Measurements from ENCODE around the gene KRTAP4-8.
A peak's percentile ranks its signal among the peaks of the same experiment; 100 is the strongest.
"Not testable (repeated sequence)": the region's sequence is repeated elsewhere in the genome, so short reads cannot be mapped to it uniquely, and the experiment has no call there.

Gene KRTAP4-8

DNA sequence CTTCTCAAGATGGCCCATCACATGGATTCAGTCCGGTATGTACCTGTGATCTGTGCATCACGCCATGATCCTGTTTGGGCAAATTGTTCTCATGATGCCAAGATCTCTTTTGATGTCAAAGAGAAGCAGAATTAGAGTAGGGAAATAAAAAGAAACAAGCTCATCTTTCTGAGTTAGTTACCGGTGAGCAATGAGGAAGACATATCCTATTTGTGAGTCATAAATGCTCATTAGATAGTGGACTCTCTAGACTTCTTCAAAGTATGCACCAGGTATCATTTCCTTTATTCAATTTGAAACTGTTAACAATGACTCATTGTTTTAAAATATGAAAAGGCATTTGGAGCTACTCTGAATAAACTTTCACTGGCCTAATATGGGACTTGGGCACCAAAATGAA lies 34.0 kb upstream of the KRTAP4-8 start:
- TF ChIP-seq, protein P1, sequence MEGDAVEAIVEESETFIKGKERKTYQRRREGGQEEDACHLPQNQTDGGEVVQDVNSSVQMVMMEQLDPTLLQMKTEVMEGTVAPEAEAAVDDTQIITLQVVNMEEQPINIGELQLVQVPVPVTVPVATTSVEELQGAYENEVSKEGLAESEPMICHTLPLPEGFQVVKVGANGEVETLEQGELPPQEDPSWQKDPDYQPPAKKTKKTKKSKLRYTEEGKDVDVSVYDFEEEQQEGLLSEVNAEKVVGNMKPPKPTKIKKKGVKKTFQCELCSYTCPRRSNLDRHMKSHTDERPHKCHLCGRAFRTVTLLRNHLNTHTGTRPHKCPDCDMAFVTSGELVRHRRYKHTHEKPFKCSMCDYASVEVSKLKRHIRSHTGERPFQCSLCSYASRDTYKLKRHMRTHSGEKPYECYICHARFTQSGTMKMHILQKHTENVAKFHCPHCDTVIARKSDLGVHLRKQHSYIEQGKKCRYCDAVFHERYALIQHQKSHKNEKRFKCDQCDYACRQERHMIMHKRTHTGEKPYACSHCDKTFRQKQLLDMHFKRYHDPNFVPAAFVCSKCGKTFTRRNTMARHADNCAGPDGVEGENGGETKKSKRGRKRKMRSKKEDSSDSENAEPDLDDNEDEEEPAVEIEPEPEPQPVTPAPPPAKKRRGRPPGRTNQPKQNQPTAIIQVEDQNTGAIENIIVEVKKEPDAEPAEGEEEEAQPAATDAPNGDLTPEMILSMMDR (conservative IDR thresholded peaks at IDR 0.05; ENCODE audit: control insufficient read depth, insufficient read depth, low read depth, low read length) = no peak
- peak; percentile 19 for DNase-seq (ENCODE audit: low read depth)

DNA sequence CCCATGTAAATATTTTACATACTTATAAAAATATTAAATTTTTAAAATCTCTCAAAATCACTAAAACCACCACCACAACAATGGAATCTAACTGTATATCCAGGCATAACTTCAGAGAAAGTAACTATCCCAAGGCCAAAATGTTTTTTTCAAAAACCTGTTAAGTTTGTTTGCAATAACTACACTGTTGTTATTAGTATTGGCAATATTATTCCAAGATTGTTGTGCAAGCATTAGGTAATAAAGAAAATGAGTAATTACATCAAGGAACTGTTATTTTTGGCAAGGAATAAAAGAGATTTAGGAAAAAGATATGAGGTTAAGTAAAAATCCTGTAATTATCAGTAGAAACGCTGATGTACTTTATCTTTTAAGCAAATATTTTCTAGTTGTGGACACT lies 29.4 kb upstream of the KRTAP4-8 start:
- DNase-seq (ENCODE audit: low read depth) = no peak
- H3K4me3 ChIP-seq (ENCODE audit: control insufficient read depth, low read depth, low read length) = no peak overlapping the region
- TF ChIP-seq, protein P1 (conservative IDR thresholded peaks at IDR 0.05; ENCODE audit: control insufficient read depth, insufficient read depth, low read depth, low read length) = no peak

More for the DNA sequence above, 34.0 kb upstream of the KRTAP4-8 start:
- no peak overlapping the region for H3K4me3 ChIP-seq (ENCODE audit: control insufficient read depth, low read depth, low read length)

DNA sequence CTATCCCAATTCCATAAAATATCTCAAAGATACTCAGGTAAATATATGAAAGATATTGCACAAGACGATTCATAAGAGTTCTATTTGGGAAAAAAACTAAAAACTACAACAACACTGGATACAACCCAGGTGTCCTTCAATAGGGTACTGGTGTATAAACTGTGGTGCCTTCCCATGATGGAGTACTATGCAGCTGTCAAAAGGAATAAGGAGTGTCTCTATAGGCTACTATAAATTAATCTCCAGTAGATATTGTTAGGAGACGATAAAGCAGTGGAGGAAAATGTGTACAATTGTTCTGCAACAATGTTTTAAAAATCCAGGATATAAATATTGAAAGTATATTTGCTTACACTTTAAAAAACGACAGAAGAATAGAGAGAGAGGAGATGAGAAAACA lies 28.5 kb upstream of the KRTAP4-8 start:
- no peak for DNase-seq (ENCODE audit: low read depth)
- no peak overlapping the region for H3K4me3 ChIP-seq (ENCODE audit: control insufficient read depth, low read depth, low read length)
- TF ChIP-seq, protein P1 (conservative IDR thresholded peaks at IDR 0.05; ENCODE audit: control insufficient read depth, insufficient read depth, low read depth, low read length) = no peak

DNA sequence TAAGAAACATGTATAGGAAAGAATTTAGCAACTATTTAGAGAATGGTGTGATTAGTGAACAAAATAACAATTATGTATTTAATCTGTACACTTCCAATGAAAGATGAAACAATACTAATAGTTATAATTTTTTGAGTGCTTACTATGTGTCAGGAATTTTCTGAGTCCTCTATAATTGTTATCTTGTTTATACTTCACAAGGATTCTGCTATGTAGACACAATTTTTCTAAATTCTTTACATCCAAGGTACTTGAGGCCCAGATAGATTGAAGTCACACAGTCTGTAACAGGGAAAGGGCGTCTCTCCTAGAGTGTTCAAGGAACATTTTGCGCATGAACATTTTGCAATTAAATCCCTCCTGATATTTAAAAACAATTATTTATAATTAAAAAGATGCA lies 27.1 kb upstream of the KRTAP4-8 start:
- TF ChIP-seq, protein P1 (conservative IDR thresholded peaks at IDR 0.05; ENCODE audit: control insufficient read depth, insufficient read depth, low read depth, low read length) = no peak
- H3K4me3 ChIP-seq (ENCODE audit: control insufficient read depth, low read depth, low read length) = no peak overlapping the region
- DNase-seq (ENCODE audit: low read depth) = no peak

DNA sequence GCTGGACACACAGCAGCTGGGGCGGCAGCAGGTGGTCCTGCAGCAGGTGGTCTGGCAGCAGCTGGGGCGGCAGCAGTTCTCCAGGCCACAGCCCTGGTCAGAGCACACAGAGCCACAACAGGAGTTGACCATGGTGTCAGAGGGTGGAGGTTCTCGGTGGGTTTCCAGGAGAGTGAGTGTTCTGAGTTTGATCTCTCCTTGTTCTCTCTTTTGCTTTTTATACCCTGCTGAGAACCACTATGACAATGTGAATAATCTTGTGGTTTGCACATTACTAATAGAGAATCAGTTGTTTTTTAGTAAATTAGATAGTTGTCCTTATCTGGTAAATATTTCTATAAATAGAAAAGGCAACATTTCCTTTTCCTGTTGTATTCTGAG lies 26.0 kb upstream of the KRTAP4-8 start, which contains the start of gene KRTAP4-12:
KRTAP4-12 (minus strand) TSS at position 192 of the 381 bp plus-strand sequence; CDS start at position 132, 60 bp downstream.
- DNase-seq (ENCODE audit: low read depth); H3K4me3 ChIP-seq (ENCODE audit: control insufficient read depth, low read depth, low read length): not testable (repeated sequence)

DNA sequence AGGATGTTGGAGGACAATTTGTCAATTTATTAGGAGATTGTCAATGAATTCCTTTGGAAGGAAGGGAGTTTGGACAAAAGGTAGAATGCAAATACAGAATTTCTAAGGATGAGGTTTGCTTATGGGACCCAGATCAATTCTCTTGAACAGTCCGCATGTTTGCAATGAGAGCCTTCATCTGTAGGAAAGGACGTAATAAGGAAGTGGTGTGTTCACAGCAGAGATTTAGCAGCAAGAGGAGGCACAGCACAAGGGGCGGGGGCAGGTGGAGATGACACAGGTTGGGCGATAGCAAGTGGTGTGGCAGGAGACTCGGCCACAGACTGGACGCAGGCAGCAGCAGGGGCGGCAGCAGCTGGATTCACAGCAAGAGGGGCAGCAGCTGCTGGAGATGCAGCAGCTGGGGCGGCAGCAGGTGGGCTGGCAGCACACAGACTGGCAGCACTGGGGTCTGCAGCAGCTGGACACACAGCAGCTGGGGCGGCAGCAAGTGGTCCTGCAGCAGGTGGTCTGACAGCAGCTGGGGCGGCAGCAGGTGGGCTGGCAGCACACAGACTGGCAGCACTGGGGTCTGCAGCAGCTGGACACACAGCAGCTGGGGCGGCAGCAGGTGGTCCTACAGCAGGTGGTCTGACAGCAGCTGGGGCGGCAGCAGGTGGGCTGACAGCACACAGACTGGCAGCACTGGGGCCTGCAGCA lies 25.5 kb upstream of the KRTAP4-8 start:
- not testable (repeated sequence) for H3K4me3 ChIP-seq (ENCODE audit: control insufficient read depth, low read depth, low read length); DNase-seq (ENCODE audit: low read depth)

DNA sequence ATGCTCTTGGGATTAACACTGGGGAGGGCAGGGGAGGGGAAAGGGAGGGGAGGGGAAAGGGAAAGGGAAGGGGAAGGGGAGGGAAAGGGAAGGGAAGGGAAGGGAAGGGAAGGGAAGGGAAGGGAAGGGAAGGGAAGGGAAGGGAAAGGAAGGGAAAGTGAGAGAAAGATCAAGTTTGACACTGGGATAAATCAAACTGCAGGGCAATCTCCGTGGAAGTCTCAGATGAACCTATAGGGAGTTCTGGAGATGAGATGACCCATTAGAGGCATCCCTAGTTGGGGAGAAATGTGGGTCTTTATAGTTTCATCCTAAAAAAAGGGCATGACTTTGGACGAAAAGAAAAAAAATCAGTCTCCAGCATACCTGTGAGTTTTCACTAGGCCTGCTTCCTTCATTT lies 23.8 kb upstream of the KRTAP4-8 start:
- TF ChIP-seq, protein P1 (conservative IDR thresholded peaks at IDR 0.05; ENCODE audit: control insufficient read depth, insufficient read depth, low read depth, low read length) = no peak
- no peak overlapping the region for H3K4me3 ChIP-seq (ENCODE audit: control insufficient read depth, low read depth, low read length)

DNA sequence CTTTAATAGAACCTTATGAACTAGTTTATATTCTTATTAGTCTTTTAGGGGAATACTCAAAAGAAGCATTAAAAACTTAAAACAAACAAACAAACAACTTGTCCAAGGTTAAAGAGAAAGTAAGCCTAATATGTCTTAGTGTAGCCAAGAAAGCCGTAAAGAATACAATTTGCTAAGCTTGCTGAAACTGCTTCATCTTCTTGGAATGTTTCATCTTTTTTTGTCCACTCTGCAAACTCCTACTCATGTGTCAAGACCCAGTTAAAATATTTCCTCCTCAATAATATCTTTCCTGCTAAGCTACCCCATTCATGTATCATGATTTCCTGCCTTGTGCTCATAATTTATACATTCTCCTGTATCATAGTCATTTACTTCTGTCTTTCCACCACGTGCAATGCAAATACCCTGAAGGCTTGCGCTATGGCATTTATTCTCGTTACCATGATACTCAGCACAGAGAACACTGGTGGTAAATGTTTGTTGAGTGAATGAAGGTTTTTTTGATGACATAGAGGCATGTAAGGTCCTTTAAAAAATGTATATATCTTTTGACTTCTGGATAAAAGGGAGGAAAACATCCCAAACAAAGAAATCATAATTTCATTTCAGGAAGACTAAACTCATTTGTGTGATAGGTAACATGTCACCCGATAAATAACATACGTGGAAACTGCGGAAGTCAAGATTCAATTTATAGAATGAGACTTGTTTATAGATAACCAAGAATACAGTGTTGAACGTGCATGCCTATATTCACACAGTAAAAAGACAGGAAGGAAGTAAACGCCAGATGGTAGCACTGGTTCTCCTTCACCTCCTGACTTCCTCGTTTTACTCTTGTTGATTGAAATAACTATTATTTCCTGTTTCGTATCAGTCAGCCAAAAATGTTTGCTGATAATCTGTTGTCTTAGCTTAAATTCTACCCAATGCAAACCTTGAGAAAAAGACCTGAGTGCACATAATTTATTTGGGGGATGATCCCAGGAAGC lies 22.1 kb upstream of the KRTAP4-8 start:
- peak; percentile 18 for DNase-seq (ENCODE audit: low read depth)
- H3K4me3 ChIP-seq (ENCODE audit: control insufficient read depth, low read depth, low read length) = not testable (repeated sequence)

More for the DNA sequence above, 23.8 kb upstream of the KRTAP4-8 start:
- DNase-seq (ENCODE audit: low read depth) = no peak
